ENCODE results near the gene GALNT6.
A peak's percentile ranks its signal among the peaks of the same experiment; 100 is the strongest.
"Not testable (repeated sequence)": the region's sequence is repeated elsewhere in the genome, so short reads cannot be mapped to it uniquely, and the experiment has no call there.

Gene GALNT6

DNA sequence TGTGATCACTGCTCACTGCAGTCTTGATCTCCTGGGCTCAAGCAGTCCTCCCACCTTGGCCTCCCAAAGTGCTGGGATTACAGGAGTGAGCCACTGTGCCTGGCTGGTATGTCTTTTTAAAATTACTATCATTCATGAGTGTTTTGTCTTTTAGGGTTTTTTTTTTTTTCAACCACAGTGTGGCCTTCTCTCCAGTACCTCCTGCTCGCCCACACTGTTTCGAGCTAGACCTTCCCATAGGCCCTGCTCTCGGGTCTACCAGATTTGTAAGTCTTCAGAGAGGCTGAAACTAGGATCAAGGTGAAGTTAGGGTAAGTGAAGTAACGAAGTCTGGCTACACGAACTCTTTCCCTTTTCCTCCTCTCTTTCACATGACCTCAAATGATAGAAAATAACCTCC, 68.8 kb downstream of the GALNT6 start:
- DNase-seq (ENCODE audit: low spot score), result no peak

DNA sequence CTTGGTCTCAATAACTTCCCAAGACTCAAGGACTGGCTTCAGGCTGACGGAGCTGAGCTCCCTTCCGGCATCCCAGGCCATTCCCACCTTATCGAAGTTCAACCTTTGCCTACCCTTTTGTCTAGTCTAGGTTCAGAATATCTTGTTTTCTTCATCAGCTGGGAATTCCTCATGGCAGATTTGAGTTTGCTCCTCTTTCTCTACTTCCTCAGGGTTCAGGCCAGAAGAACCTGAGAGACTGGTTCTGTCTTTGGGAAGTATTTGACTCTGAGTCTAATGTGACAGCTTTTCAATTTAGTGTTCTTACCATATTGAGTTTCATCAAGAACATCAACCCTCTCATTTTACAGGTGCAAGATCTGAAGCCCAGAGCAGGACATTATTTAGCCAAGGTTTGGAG, 69.3 kb downstream of the GALNT6 start:
- DNase-seq (ENCODE audit: low spot score), result no peak

- no peak for DNase-seq (ENCODE audit: low spot score)
Observed at GRCh38 chr12:51320695-51321320, 70.4 kb downstream of the GALNT6 start.

DNA sequence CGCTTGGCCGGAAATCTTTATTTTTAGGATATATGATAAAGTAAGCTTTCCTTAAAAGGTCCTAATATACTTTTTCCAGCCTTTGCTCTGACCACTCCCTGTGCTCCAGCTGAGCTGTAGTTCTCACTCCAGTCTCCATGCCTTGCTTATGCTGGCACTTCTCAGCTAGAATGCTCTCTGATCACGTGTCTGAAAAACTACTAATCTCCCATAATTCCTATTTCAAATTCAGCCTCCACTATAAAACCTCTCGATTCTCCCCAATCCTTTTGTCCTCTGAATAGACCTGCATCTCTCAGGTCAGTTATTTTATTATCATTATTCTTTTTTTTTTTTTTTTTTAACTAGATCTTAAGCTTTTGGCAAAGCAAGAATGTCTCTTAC, 70.9 kb downstream of the GALNT6 start:
- DNase-seq (ENCODE audit: low spot score), result no peak

DNA sequence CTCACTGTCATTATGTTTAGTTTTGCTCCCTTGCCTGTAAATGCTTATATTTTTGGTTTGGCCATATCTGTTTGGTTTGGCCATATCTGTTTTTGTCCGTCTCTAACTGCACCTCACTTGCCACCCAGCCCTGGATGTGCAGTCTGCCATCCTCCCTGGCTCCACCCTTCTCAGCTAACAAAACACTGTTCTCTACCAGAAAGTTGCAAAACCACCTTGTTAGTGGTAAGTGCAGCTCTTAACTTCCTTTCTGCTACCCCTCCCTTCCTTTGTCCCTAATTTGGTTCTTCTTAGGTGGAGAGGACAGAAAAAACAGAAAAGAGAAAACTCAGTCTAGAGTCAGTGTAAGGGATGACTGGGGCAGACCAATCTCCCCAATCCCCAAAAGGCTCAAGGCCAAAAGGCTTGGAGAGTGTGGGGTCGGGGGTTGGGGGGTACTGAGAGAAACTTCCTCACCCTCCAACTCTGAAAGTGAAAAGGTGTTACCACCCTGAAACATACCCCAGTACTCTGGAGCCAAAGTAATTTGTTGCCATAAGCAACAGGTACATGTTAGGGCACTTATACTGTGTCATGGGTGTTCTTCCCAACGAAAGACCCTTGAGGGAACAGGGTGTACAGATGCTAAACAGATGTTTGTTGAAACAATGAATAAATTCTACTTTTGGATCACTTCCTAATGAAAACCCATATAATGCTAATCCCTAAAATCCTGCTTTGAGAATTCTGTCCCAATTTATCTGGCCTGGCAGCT, 72.2 kb downstream of the GALNT6 start:
- no peak for DNase-seq (ENCODE audit: low spot score)

GRCh38 chr12:51318057-51318806, 73.0 kb downstream of the GALNT6 start:
- DNase-seq (ENCODE audit: low spot score), result not testable (repeated sequence)

- no peak for DNase-seq (ENCODE audit: low spot score)
Observed at GRCh38 chr12:51311389-51311788, 79.8 kb downstream of the GALNT6 start.

- DNase-seq (ENCODE audit: low spot score), result peak; percentile 21
Observed at GRCh38 chr12:51307655-51308593, 83.3 kb downstream of the GALNT6 start.

DNA sequence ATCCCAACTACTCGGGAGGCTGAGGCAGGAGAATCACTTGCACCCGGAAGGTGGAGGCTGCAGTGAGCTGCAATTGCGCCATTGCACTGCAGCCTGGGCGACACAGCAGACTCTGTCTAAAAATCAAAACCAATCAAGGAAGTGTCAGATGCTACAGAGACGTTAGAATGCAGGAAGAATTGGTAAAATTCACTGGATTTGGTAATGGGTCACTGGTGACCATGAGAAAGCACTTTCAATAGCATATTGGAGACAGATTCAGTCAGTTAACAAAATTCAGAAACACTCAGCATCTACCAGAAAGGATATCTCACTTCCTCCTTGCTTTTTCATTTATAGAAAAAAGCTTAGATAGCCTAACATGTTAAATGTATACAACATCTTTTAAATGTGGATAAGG, 84.7 kb downstream of the GALNT6 start:
- DNase-seq (ENCODE audit: low spot score), result no peak
